Osteocyte (in vitro differentiated cells): ENCODE results near the gene ELF2. TPM values are rescaled to one million over a fixed set of nuclear protein-coding genes. Genes with fewer than 3 reads are reported as not detected.
A peak's percentile ranks its signal among the peaks of the same experiment; 100 is the strongest.
"Not testable (repeated sequence)": the region's sequence is repeated elsewhere in the genome, so short reads cannot be mapped to it uniquely, and the experiment has no call there.

ENCODE experiments used
- DNase-seq: peaks from one replicate; pipeline ENCODE4 v3.0.0; 2021; ENCODE audit warnings: mixed read lengths; ENCODE audit not compliant: unreplicated experiment; ENCODE audit errors: extremely low spot score
- H3K27ac Mint-ChIP-seq: one replicate; pipeline ENCODE4 v1.8.0; 2021; ENCODE audit warnings: mild to moderate bottlenecking, mixed read lengths; ENCODE audit not compliant: unreplicated experiment
- H3K27me3 Mint-ChIP-seq: one replicate; pipeline ENCODE4 v1.8.0; 2021; ENCODE audit warnings: mixed read lengths; ENCODE audit not compliant: unreplicated experiment
- H3K36me3 Mint-ChIP-seq: one replicate; pipeline ENCODE4 v1.8.0; 2021; ENCODE audit warnings: mixed read lengths; ENCODE audit not compliant: unreplicated experiment
- H3K4me1 Mint-ChIP-seq: one replicate; pipeline ENCODE4 v1.8.0; 2021; ENCODE audit warnings: mixed read lengths; ENCODE audit not compliant: unreplicated experiment
- H3K4me3 Mint-ChIP-seq: one replicate; pipeline ENCODE4 v1.8.0; 2021; ENCODE audit warnings: mild to moderate bottlenecking, moderate library complexity, mixed read lengths; ENCODE audit not compliant: unreplicated experiment
- H3K9me3 Mint-ChIP-seq: one replicate; pipeline ENCODE4 v1.8.0; 2021; ENCODE audit warnings: mixed read lengths; ENCODE audit not compliant: unreplicated experiment
- CTCF ChIP-seq: fragments of 200-600 bp; sonication (generic); IDR thresholded peaks from 2 replicates; pipeline ENCODE4 v1.5.0; 2021; ENCODE audit warnings: antibody characterized with exemption, mild to moderate bottlenecking, moderate library complexity
- total RNA-seq: library from RNA; stranded (reverse); gene quantifications from 2 replicates; pipeline ENCODE4 v1.2.1, GENCODE V29; 2021

Gene ELF2
- total RNA-seq, 1 donor from 2014 or later: 47.6 TPM

- no peaks in the 10 kb centered on the region for H3K27me3 Mint-ChIP-seq
- H3K27ac Mint-ChIP-seq: no peak overlapping the region
- H3K4me1 Mint-ChIP-seq: no peaks in the 10 kb centered on the region
- no peaks in the 10 kb centered on the region for H3K9me3 Mint-ChIP-seq
- no peak for TF ChIP-seq CTCF
- no peak for DNase-seq
- H3K36me3 Mint-ChIP-seq: peaks cover 42% of the 10 kb centered on the region
- H3K4me3 Mint-ChIP-seq: no peak overlapping the region
Measured at GRCh38 chr4:139060591-139060990, 116.4 kb downstream of the ELF2 start.

GRCh38 chr4:139059026-139059425 lies 118.0 kb downstream of the ELF2 start:
- H3K9me3 Mint-ChIP-seq, H3K4me3 Mint-ChIP-seq, H3K27ac Mint-ChIP-seq, DNase-seq, H3K27me3 Mint-ChIP-seq: not testable (repeated sequence)
- Mint-ChIP-seq H3K4me1 (peaks cover 12% of the 10 kb centered on the region), H3K36me3 (peaks cover 53% of the 10 kb centered on the region)

- H3K27ac Mint-ChIP-seq: peak overlapping the region; percentile 40
- peaks cover 14% of the 10 kb centered on the region for H3K4me1 Mint-ChIP-seq
- peaks cover 44% of the 10 kb centered on the region for H3K36me3 Mint-ChIP-seq
- no peak overlapping the region for H3K4me3 Mint-ChIP-seq
- no peak for TF ChIP-seq CTCF
- no peak for DNase-seq
- no peaks in the 10 kb centered on the region for H3K27me3 Mint-ChIP-seq
- no peaks in the 10 kb centered on the region for H3K9me3 Mint-ChIP-seq
Measured at GRCh38 chr4:139054791-139055505, 122.1 kb downstream of the ELF2 start.

- H3K9me3 Mint-ChIP-seq: no peaks in the 10 kb centered on the region
- no peak for DNase-seq
- H3K36me3 Mint-ChIP-seq: peaks cover 38% of the 10 kb centered on the region
- peaks cover 20% of the 10 kb centered on the region for H3K4me1 Mint-ChIP-seq
- no peak overlapping the region for H3K27ac Mint-ChIP-seq
- no peak overlapping the region for H3K4me3 Mint-ChIP-seq
- no peaks in the 10 kb centered on the region for H3K27me3 Mint-ChIP-seq
- TF ChIP-seq CTCF: no peak
Measured at GRCh38 chr4:139053909-139054308, 123.1 kb downstream of the ELF2 start.

GRCh38 chr4:139050446-139050845 lies 126.6 kb downstream of the ELF2 start:
- peaks cover 21% of the 10 kb centered on the region for H3K4me1 Mint-ChIP-seq
- H3K27ac Mint-ChIP-seq: peak overlapping the region; percentile 54
- TF ChIP-seq CTCF: no peak
- H3K9me3 Mint-ChIP-seq: no peaks in the 10 kb centered on the region
- H3K27me3 Mint-ChIP-seq: no peaks in the 10 kb centered on the region
- no peak for DNase-seq
- H3K36me3 Mint-ChIP-seq: peaks cover 32% of the 10 kb centered on the region
- H3K4me3 Mint-ChIP-seq: no peak overlapping the region
